T-helper 1 cell treated with Interleukin-12 subunit alpha and Interleukin-12 subunit beta and Interleukin-4 antibody, amounts not matched to agents 30 ng/mL and 1 ng/mL, for 36 hours (primary cell): Measurements from ENCODE around the gene ARHGAP8. TPM values are rescaled to one million over a fixed set of nuclear protein-coding genes. Genes with fewer than 3 reads are reported as not detected.
"Not testable (repeated sequence)": the region's sequence is repeated elsewhere in the genome, so short reads cannot be mapped to it uniquely, and the experiment has no call there.

Source experiments
- intact Hi-C: fragments of 100-400 bp; cut with micrococcal nuclease; formaldehyde crosslinking; loops from one replicate; pipeline ENCODE4 v1.15.1; 2024
- total RNA-seq: library from RNA; stranded (reverse); gene quantifications from 2 replicates; pipeline ENCODE4 v1.2.3, GENCODE V29; 2022

ARHGAP8 gene
- total RNA-seq, 1 donor from 2014 or later = 0.44 TPM

- intact Hi-C loops = no loop called here
Measured at GRCh38 chr22:44799077-44799945, 46.9 kb downstream of the ARHGAP8 start.

- intact Hi-C loops = not testable (repeated sequence)
Measured at GRCh38 chr22:44799946-44800634, 47.7 kb downstream of the ARHGAP8 start.

- intact Hi-C loops = no loop called here
Measured at GRCh38 chr22:44801476-44801875, 49.1 kb downstream of the ARHGAP8 start.

GRCh38 chr22:44802071-44802700, 49.8 kb downstream of the ARHGAP8 start:
- intact Hi-C loops = no loop called here

- intact Hi-C loops = no loop called here
Measured at GRCh38 chr22:44802956-44803355, 50.6 kb downstream of the ARHGAP8 start.

- intact Hi-C loops = no loop called here
Measured at GRCh38 chr22:44804327-44804726, 52.0 kb downstream of the ARHGAP8 start.

GRCh38 chr22:44805711-44806110, 53.3 kb downstream of the ARHGAP8 start:
- intact Hi-C loops = no loop called here

- intact Hi-C loops = no loop called here
Measured at GRCh38 chr22:44807232-44807631, 54.9 kb downstream of the ARHGAP8 start.

- intact Hi-C loops = no loop called here
Measured at GRCh38 chr22:44807915-44808690, 55.7 kb downstream of the ARHGAP8 start.

- intact Hi-C loops = no loop called here
Measured at GRCh38 chr22:44809456-44809855, 57.1 kb downstream of the ARHGAP8 start.

- intact Hi-C loops = no loop called here
Measured at GRCh38 chr22:44811141-44811540, 58.8 kb downstream of the ARHGAP8 start.

- intact Hi-C loops = no loop called here
Measured at GRCh38 chr22:44813416-44813815, 61.0 kb downstream of the ARHGAP8 start.

GRCh38 chr22:44814266-44815098, 62.1 kb downstream of the ARHGAP8 start:
- intact Hi-C loops = no loop called here

- intact Hi-C loops = no loop called here
Measured at GRCh38 chr22:44815099-44816070, 63.0 kb downstream of the ARHGAP8 start.

GRCh38 chr22:44816141-44816540, 63.8 kb downstream of the ARHGAP8 start:
- intact Hi-C loops = no loop called here

- intact Hi-C loops = no loop called here
Measured at GRCh38 chr22:44818727-44819126, 66.4 kb downstream of the ARHGAP8 start.

- intact Hi-C loops = loop anchor here (1.0 kb wide), 1 partner anchor 276 kb away; no protein-coding TSS in a partner anchor
Measured at GRCh38 chr22:44819966-44820631, 67.7 kb downstream of the ARHGAP8 start.

- intact Hi-C loops = no loop called here
Measured at GRCh38 chr22:44821741-44822475, 69.5 kb downstream of the ARHGAP8 start.
